HG02852 (cell line): ENCODE results near the gene IGF2BP2.
"Not testable (repeated sequence)": the region's sequence is repeated elsewhere in the genome, so short reads cannot be mapped to it uniquely, and the experiment has no call there.

ENCODE experiments used
- ATAC-seq: cut with Tn5 transposase; IDR thresholded peaks from one replicate; pipeline ENCODE4 v1.9.1; 2021; ENCODE audit warnings: mild to moderate bottlenecking, moderate library complexity; ENCODE audit not compliant: unreplicated experiment

IGF2BP2 gene

GRCh38 chr3:185647134-185647879 is 177.5 kb downstream of the IGF2BP2 start:
- ATAC-seq: no peak

GRCh38 chr3:185646382-185647133 is 178.3 kb downstream of the IGF2BP2 start:
- ATAC-seq: no peak

GRCh38 chr3:185645596-185646381 is 179.1 kb downstream of the IGF2BP2 start:
- no peak for ATAC-seq

GRCh38 chr3:185645191-185645590 is 179.7 kb downstream of the IGF2BP2 start:
- ATAC-seq: not testable (repeated sequence)

- ATAC-seq: no peak
Measured at GRCh38 chr3:185640308-185640707, 184.5 kb downstream of the IGF2BP2 start.

- no peak for ATAC-seq
Measured at GRCh38 chr3:185639632-185640206, 185.1 kb downstream of the IGF2BP2 start.

GRCh38 chr3:185638651-185639050 is 186.2 kb downstream of the IGF2BP2 start:
- not testable (repeated sequence) for ATAC-seq

GRCh38 chr3:185637388-185637787 is 187.5 kb downstream of the IGF2BP2 start:
- no peak for ATAC-seq

GRCh38 chr3:185632996-185633395 is 191.8 kb downstream of the IGF2BP2 start:
- ATAC-seq: no peak

GRCh38 chr3:185631508-185632206 is 193.2 kb downstream of the IGF2BP2 start:
- no peak for ATAC-seq

- no peak for ATAC-seq
Measured at GRCh38 chr3:185631108-185631507, 193.7 kb downstream of the IGF2BP2 start.

GRCh38 chr3:185630182-185630622 is 194.6 kb downstream of the IGF2BP2 start:
- ATAC-seq: no peak

- ATAC-seq: no peak
Measured at GRCh38 chr3:185629554-185630181, 195.2 kb downstream of the IGF2BP2 start.

GRCh38 chr3:185625784-185626183 is 199.1 kb downstream of the IGF2BP2 start:
- no peak for ATAC-seq

GRCh38 chr3:185623939-185624665 is 200.7 kb downstream of the IGF2BP2 start:
- no peak for ATAC-seq

- ATAC-seq: no peak
Measured at GRCh38 chr3:185613016-185613415, 211.8 kb downstream of the IGF2BP2 start.

- ATAC-seq: no peak
Measured at GRCh38 chr3:185606196-185606595, 218.6 kb downstream of the IGF2BP2 start.

- no peak for ATAC-seq
Measured at GRCh38 chr3:185605566-185605965, 219.3 kb downstream of the IGF2BP2 start.

- ATAC-seq: no peak
Measured at GRCh38 chr3:185595526-185595925, 229.3 kb downstream of the IGF2BP2 start.
